Panc1 (cell line): ENCODE results near the gene RER1. TPM values are rescaled to one million over a fixed set of nuclear protein-coding genes. Genes with fewer than 3 reads are reported as not detected.

Experiments used
- ATAC-seq: fragments of 200-7000 bp; cut with Tn5 transposase; 2 replicates; pipeline ENCODE4 v1.9.1; 2020; ENCODE audit warnings: mild to moderate bottlenecking, moderate library complexity
- BruUV-seq: library from RNA; stranded (reverse); fragments of 400-500 nt; replicated peaks from 2 replicates; lab custom pipeline; 2021; lab: Mats Ljungman, UMichigan
- CTCF ChIA-PET: fragments of 300-600 bp; sonication (Branson Sonifier 250); formaldehyde crosslinking; loops from one replicate; lab custom pipeline; 2022; ENCODE audit warnings: antibody characterized with exemption; lab: Charles Lee
- POLR2A ChIA-PET: fragments of 300-600 bp; sonication (Branson Sonifier 250); formaldehyde crosslinking; loops from one replicate; lab custom pipeline; 2022; ENCODE audit warnings: antibody characterized with exemption; lab: Charles Lee
- DNase-seq: peaks from one replicate; pipeline ENCODE4 v3.0.0-alpha.2; 2010; ENCODE audit warnings: low read depth, low spot score
- H3K27ac ChIP-seq: 2 replicates; pipeline ENCODE4 v1.5.1; 2011; ENCODE audit warnings: mild to moderate bottlenecking, low read length, inconsistent platforms
- H3K27me3 ChIP-seq: fragments of 200-500 bp; sonication (Bioruptor generic); 2 replicates; pipeline ENCODE4 v1.6.0; 2014; ENCODE audit warnings: low read length, inconsistent platforms; ENCODE audit not compliant: control insufficient read depth, insufficient read depth
- H3K36me3 ChIP-seq: fragments of 200-500 bp; sonication (Bioruptor generic); 2 replicates; pipeline ENCODE4 v1.5.1; 2014; ENCODE audit warnings: inconsistent platforms, mild to moderate bottlenecking, low read length, moderate library complexity; ENCODE audit not compliant: control insufficient read depth, insufficient read depth
- H3K4me1 ChIP-seq: 2 replicates; pipeline ENCODE4 v1.5.1; 2011; ENCODE audit warnings: inconsistent platforms, mild to moderate bottlenecking, low read length, moderate library complexity; ENCODE audit not compliant: control insufficient read depth, insufficient read depth
- H3K4me3 ChIP-seq, 2 experiments: 2 replicates each; pipeline ENCODE4 v1.5.1; 2011 to 2012; ENCODE audit warnings: low read depth in 2 of 2, low read length in 2 of 2, mild to moderate bottlenecking in 2 of 2, inconsistent platforms in 1 of 2, moderate library complexity in 1 of 2
- H3K9me3 ChIP-seq: fragments of 200-500 bp; sonication (Bioruptor generic); 2 replicates; pipeline ENCODE4 v1.5.1; 2014; ENCODE audit warnings: low read depth, mild to moderate bottlenecking, inconsistent platforms, low read length, moderate library complexity; ENCODE audit not compliant: control insufficient read depth, insufficient read depth
- POLR2AphosphoS5 ChIP-seq: IDR thresholded peaks from 2 replicates; pipeline ENCODE4 v1.6.1; 2012; ENCODE audit warnings: mild to moderate bottlenecking, low read depth, low read length, moderate library complexity
- REST ChIP-seq, 2 experiments: IDR thresholded peaks; 2 replicates each; pipeline ENCODE4 v1.6.1; 2011 to 2012; ENCODE audit warnings: low read depth in 2 of 2, control low read depth in 1 of 2, low read length in 1 of 2, mild to moderate bottlenecking in 1 of 2, moderate library complexity in 1 of 2; ENCODE audit not compliant: insufficient read depth in 1 of 2
- SIN3A ChIP-seq: IDR thresholded peaks from 2 replicates; pipeline ENCODE4 v1.6.1; 2012; ENCODE audit warnings: low read depth, mild to moderate bottlenecking, low read length, moderate library complexity, borderline replicate concordance; ENCODE audit not compliant: insufficient read depth
- TCF7L2 ChIP-seq: IDR thresholded peaks from 2 replicates; pipeline ENCODE4 v1.6.1; 2011; ENCODE audit warnings: mild to moderate bottlenecking, low read depth, low read length, inconsistent platforms
- in situ Hi-C: cut with HindIII; loops from 2 replicates; pipeline ENCODE4 v1.10.0; 2016; ENCODE audit warnings: low sequenced_read_pairs, low pct_unique_long_range_greater_than_20kb
- intact Hi-C: fragments of 100-400 bp; cut with micrococcal nuclease; formaldehyde crosslinking; loops from one replicate; pipeline ENCODE4 v1.10.0; 2022; ENCODE audit not compliant: unreplicated experiment
- total RNA-seq: library from RNA; stranded (reverse); gene quantifications from one replicate; pipeline ENCODE4 v1.2.1, GENCODE V29; 2021; ENCODE audit not compliant: unreplicated experiment
- TF ChIP-seq, protein P1 (sequence below): fragments of 450-650 bp; IDR thresholded peaks from 2 replicates; pipeline ENCODE4 v1.5.1; 2017; ENCODE audit warnings: mild to moderate bottlenecking

RER1 gene
- total RNA-seq, 1 experiment from 2014 or later = 235 TPM

DNA sequence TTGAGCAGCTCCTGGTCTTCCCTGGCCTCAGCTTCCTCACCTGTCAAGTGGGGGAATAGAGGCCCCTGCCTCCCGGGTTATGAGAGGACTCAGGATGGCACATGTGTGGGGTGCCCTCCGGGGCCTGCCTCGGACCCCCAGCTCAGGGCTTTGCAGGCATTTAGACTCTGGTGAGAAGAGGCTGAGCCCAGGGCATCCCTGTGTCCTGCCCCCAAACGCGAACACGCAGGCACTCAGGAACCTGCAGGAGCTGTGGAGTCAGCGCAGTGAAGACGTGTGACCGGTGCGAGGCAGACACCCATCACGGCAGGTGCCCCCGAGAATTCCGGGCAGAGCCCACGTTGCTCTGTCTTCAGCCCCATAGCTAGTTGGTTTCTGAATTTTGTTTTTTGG, 26.2 kb downstream of the RER1 start:
- TF ChIP-seq REST (IDR thresholded peaks at IDR 0.05; ENCODE audit: insufficient read depth in 1 of 2, low read depth in 2 of 2, low read length in 1 of 2) = no peak
- TF ChIP-seq POLR2AphosphoS5 = no peak
- in situ Hi-C loops = no loop called here
- no peak for ATAC-seq
- no peaks in the 10 kb centered on the region for H3K9me3 ChIP-seq
- no peak for DNase-seq
- 0 out of 2 replicates have a peak overlapping the region, but pooled peaks have one; percentile 17 for H3K27ac ChIP-seq
- BruUV-seq = no TSS peak
- CTCF ChIA-PET = no interaction called here
- POLR2A ChIA-PET = no interaction called here
- no peaks in the 10 kb centered on the region for H3K36me3 ChIP-seq
- intact Hi-C loops = loop anchor here (10.0 kb wide), 1 partner anchor 57 kb away; the partner anchor contains the start of gene PLCH2
- H3K4me3 ChIP-seq = no peak overlapping the region
- peaks cover 33% of the 10 kb centered on the region for H3K4me1 ChIP-seq
- no peaks in the 10 kb centered on the region for H3K27me3 ChIP-seq

- in situ Hi-C loops = no loop called here
- Histone ChIP-seq H3K9me3 (no peaks in the 10 kb centered on the region; the same call in 1 of the 2 replicates), H3K27me3 (no peaks in the 10 kb centered on the region), H3K4me3 (no peak overlapping the region), H3K4me1 (peaks cover 26% of the 10 kb centered on the region), H3K36me3 (no peaks in the 10 kb centered on the region), H3K27ac (no peak overlapping the region)
- ChIA-PET CTCF (interaction anchor here (1.5 kb wide), 1 partner anchor 11 kb away, joined by 4 read pairs; no protein-coding TSS in a partner anchor), POLR2A (no interaction called here)
- intact Hi-C loops = loop anchor here (10.0 kb wide), 1 partner anchor 56 kb away; the partner anchor contains the start of gene PLCH2
- DNase-seq (no peak), ATAC-seq (no peak)
- TF ChIP-seq, protein P1, sequence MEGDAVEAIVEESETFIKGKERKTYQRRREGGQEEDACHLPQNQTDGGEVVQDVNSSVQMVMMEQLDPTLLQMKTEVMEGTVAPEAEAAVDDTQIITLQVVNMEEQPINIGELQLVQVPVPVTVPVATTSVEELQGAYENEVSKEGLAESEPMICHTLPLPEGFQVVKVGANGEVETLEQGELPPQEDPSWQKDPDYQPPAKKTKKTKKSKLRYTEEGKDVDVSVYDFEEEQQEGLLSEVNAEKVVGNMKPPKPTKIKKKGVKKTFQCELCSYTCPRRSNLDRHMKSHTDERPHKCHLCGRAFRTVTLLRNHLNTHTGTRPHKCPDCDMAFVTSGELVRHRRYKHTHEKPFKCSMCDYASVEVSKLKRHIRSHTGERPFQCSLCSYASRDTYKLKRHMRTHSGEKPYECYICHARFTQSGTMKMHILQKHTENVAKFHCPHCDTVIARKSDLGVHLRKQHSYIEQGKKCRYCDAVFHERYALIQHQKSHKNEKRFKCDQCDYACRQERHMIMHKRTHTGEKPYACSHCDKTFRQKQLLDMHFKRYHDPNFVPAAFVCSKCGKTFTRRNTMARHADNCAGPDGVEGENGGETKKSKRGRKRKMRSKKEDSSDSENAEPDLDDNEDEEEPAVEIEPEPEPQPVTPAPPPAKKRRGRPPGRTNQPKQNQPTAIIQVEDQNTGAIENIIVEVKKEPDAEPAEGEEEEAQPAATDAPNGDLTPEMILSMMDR = no peak
- TF ChIP-seq SIN3A = no peak
- no peak for TF ChIP-seq REST (IDR thresholded peaks at IDR 0.05; ENCODE audit: insufficient read depth in 1 of 2, low read depth in 2 of 2, low read length in 1 of 2)
- TF ChIP-seq POLR2AphosphoS5 = no peak
- no peak for TF ChIP-seq TCF7L2
- no TSS peak for BruUV-seq
Observed at GRCh38 chr1:2418791-2419320, 27.2 kb downstream of the RER1 start.
